GM23338 (cell line): ENCODE measurements around the gene SHISA8. TPM values are rescaled to one million over a fixed set of nuclear protein-coding genes. Genes with fewer than 3 reads are reported as not detected.

Experiments used
- ATAC-seq: fragments of 200-7000 bp; cut with Tn5 transposase; 3 replicates; pipeline ENCODE4 v1.9.1; 2020
- DNase-seq: peaks from one replicate; pipeline ENCODE4 v3.0.0-alpha.2; 2015; ENCODE audit warnings: low spot score
- H2AFZ ChIP-seq: fragments of 200-600 bp; sonication (generic); 2 replicates; pipeline ENCODE4 v1.8.0; 2016; ENCODE audit warnings: antibody characterized with exemption, mild to moderate bottlenecking, moderate library complexity
- H3F3A ChIP-seq: fragments of 200-600 bp; sonication (generic); replicated peaks from 2 replicates; pipeline ENCODE4 v1.8.0; 2017; ENCODE audit warnings: antibody characterized with exemption, mixed run types, low read depth
- H3K27ac ChIP-seq: fragments of 200-600 bp; sonication (generic); 2 replicates; pipeline ENCODE4 v1.6.1; 2016; ENCODE audit warnings: low read depth
- H3K27me3 ChIP-seq: fragments of 200-600 bp; sonication (generic); 2 replicates; pipeline ENCODE4 v1.8.0; 2016; ENCODE audit warnings: mild to moderate bottlenecking, mixed run types, moderate library complexity; ENCODE audit not compliant: insufficient read depth
- H3K36me3 ChIP-seq: fragments of 200-600 bp; sonication (generic); 2 replicates; pipeline ENCODE4 v1.8.0; 2016; ENCODE audit warnings: mild to moderate bottlenecking; ENCODE audit not compliant: insufficient read depth
- H3K4me1 ChIP-seq: fragments of 200-600 bp; sonication (generic); 2 replicates; pipeline ENCODE4 v1.8.0; 2016; ENCODE audit warnings: mild to moderate bottlenecking, moderate library complexity; ENCODE audit not compliant: insufficient read depth
- H3K4me2 ChIP-seq: fragments of 200-600 bp; sonication (generic); 2 replicates; pipeline ENCODE4 v1.7.1; 2017; ENCODE audit warnings: mixed run types
- H3K4me3 ChIP-seq: fragments of 200-600 bp; sonication (generic); 2 replicates; pipeline ENCODE4 v1.6.1; 2016; ENCODE audit warnings: mixed run types
- H3K79me2 ChIP-seq: fragments of 200-600 bp; sonication (generic); replicated peaks from 2 replicates; pipeline ENCODE4 v1.8.0; 2017; ENCODE audit warnings: mild to moderate bottlenecking; ENCODE audit not compliant: insufficient read depth
- H3K9me2 ChIP-seq: fragments of 200-600 bp; sonication (generic); 2 replicates; pipeline ENCODE4 v1.8.0; 2017; ENCODE audit not compliant: insufficient read depth
- H4K20me1 ChIP-seq: fragments of 200-600 bp; sonication (generic); replicated peaks from 2 replicates; pipeline ENCODE4 v1.8.0; 2017; ENCODE audit warnings: mild to moderate bottlenecking; ENCODE audit not compliant: insufficient read depth
- H3K27ac Mint-ChIP-seq: 2 replicates; pipeline ENCODE4 v1.8.0; 2020; ENCODE audit warnings: inconsistent platforms, mild to moderate bottlenecking, moderate library complexity, mixed read lengths
- H3K27me3 Mint-ChIP-seq: 3 replicates; pipeline ENCODE4 v1.8.0; 2022; ENCODE audit warnings: low read depth, mild to moderate bottlenecking, moderate library complexity, mixed read lengths, inconsistent platforms; ENCODE audit not compliant: insufficient read depth, poor library complexity
- H3K36me3 Mint-ChIP-seq: 3 replicates; pipeline ENCODE4 v1.8.0; 2021; ENCODE audit warnings: low read depth, mild to moderate bottlenecking, inconsistent platforms, moderate library complexity, mixed read lengths
- H3K4me1 Mint-ChIP-seq: 3 replicates; pipeline ENCODE4 v1.8.0; 2020; ENCODE audit warnings: mild to moderate bottlenecking, inconsistent platforms, mixed read lengths
- H3K4me3 Mint-ChIP-seq: 3 replicates; pipeline ENCODE4 v1.8.0; 2021; ENCODE audit warnings: moderate library complexity, mild to moderate bottlenecking, inconsistent platforms, mixed read lengths
- H3K9me3 Mint-ChIP-seq: 3 replicates; pipeline ENCODE4 v1.8.0; 2020; ENCODE audit warnings: moderate library complexity, mild to moderate bottlenecking, inconsistent platforms, mixed read lengths
- EZH2 ChIP-seq: fragments of 200-600 bp; sonication (generic); IDR thresholded peaks from one replicate; pipeline ENCODE4 v1.8.0; 2017; ENCODE audit warnings: antibody characterized with exemption, mild to moderate bottlenecking, low read depth; ENCODE audit not compliant: unreplicated experiment
- POLR2AphosphoS5 ChIP-seq: IDR thresholded peaks from 2 replicates; pipeline ENCODE4 v1.6.1; 2016; ENCODE audit warnings: antibody characterized with exemption, low read depth
- REST ChIP-seq: IDR thresholded peaks from one replicate; pipeline ENCODE4 v1.6.1; 2018; ENCODE audit warnings: antibody characterized with exemption; ENCODE audit not compliant: unreplicated experiment
- STAT1 ChIP-seq: IDR thresholded peaks from one replicate; pipeline ENCODE4 v1.6.1; 2016; ENCODE audit warnings: antibody characterized with exemption; ENCODE audit not compliant: unreplicated experiment
- polyA plus RNA-seq: library from polyadenylated mRNA; unstranded; fragments of >200 nt; fragmentation: Nextera tagmentation; extraction: Ambion mirVana; gene quantifications from 2 replicates; pipeline ENCODE4 v1.2.1, GENCODE V29; 2016
- total RNA-seq: library from RNA; depleted of rRNA; stranded (reverse); fragments of >200 nt; shearing (Covaris generic); gene quantifications from 2 replicates; pipeline ENCODE4 v1.2.3, GENCODE V29; 2014
- TF ChIP-seq, protein P1 (sequence below), 2 experiments: fragments of 200-600 bp in 1 of 2; sonication (generic) in 1 of 2; conservative IDR thresholded peaks; 2 replicates each; pipeline versions ENCODE4 v1.5.1 to v1.6.1; 2016 to 2017; ENCODE audit warnings: antibody characterized with exemption in 2 of 2, low read depth in 2 of 2, mild to moderate bottlenecking in 2 of 2, moderate library complexity in 1 of 2

The SHISA8 gene
- total and polyA plus RNA-seq, 2 experiments from 2014 or later: 5.1 TPM; not detected in 1

GRCh38 chr22:41911001-41911611, 3.8 kb downstream of the SHISA8 start (continued):
- no peak for TF ChIP-seq REST

GRCh38 chr22:41910050-41911000, 4.5 kb downstream of the SHISA8 start:
- Histone ChIP-seq H3K4me3 (peak overlapping the region; percentile 48; the same call in 1 of the 2 replicates), H2AFZ (no peak overlapping the region), H4K20me1 (peaks cover 5% of the 10 kb centered on the region)

More at GRCh38 chr22:41910050-41911000, 4.5 kb downstream of the SHISA8 start:
- Histone ChIP-seq H3K27ac (no peak overlapping the region), H3F3A (peaks cover 20% of the 10 kb centered on the region), H3K4me1 (peaks cover 9% of the 10 kb centered on the region; the same call in 1 of the 2 replicates), H3K27me3 (peaks cover 71% of the 10 kb centered on the region), H3K36me3 (no peaks in the 10 kb centered on the region), H3K4me2 (peak overlapping the region; percentile 73), H3K9me2 (no peaks in the 10 kb centered on the region), H3K79me2 (no peaks in the 10 kb centered on the region)
- TF ChIP-seq, protein P1, sequence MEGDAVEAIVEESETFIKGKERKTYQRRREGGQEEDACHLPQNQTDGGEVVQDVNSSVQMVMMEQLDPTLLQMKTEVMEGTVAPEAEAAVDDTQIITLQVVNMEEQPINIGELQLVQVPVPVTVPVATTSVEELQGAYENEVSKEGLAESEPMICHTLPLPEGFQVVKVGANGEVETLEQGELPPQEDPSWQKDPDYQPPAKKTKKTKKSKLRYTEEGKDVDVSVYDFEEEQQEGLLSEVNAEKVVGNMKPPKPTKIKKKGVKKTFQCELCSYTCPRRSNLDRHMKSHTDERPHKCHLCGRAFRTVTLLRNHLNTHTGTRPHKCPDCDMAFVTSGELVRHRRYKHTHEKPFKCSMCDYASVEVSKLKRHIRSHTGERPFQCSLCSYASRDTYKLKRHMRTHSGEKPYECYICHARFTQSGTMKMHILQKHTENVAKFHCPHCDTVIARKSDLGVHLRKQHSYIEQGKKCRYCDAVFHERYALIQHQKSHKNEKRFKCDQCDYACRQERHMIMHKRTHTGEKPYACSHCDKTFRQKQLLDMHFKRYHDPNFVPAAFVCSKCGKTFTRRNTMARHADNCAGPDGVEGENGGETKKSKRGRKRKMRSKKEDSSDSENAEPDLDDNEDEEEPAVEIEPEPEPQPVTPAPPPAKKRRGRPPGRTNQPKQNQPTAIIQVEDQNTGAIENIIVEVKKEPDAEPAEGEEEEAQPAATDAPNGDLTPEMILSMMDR (conservative IDR thresholded peaks at IDR 0.05; ENCODE audit: low read depth in 2 of 2): no peak
- TF ChIP-seq POLR2AphosphoS5 (no peak), EZH2 (peak; percentile 88), STAT1 (no peak)
- H3K4me3 Mint-ChIP-seq: no peak overlapping the region
- ATAC-seq: peak; percentile 32
- peaks cover 6% of the 10 kb centered on the region for H3K9me3 Mint-ChIP-seq
- peak; percentile 79 for DNase-seq
- peaks cover 68% of the 10 kb centered on the region for H3K27me3 Mint-ChIP-seq
- H3K36me3 Mint-ChIP-seq: peaks cover 5% of the 10 kb centered on the region
- peaks cover 12% of the 10 kb centered on the region; the same call in 2 of the 3 replicates for H3K4me1 Mint-ChIP-seq
- no peak overlapping the region for H3K27ac Mint-ChIP-seq
